IPS DF 4.7 (cell line): ENCODE data around the gene TULP4.
"Not testable (repeated sequence)": the region's sequence is repeated elsewhere in the genome, so short reads cannot be mapped to it uniquely, and the experiment has no call there.

Experiments used
- DNase-seq: peaks from one replicate; pipeline ENCODE4 v3.0.0-alpha.2; 2013; ENCODE audit warnings: low spot score; ENCODE audit errors: extremely low read depth

The TULP4 gene

DNA sequence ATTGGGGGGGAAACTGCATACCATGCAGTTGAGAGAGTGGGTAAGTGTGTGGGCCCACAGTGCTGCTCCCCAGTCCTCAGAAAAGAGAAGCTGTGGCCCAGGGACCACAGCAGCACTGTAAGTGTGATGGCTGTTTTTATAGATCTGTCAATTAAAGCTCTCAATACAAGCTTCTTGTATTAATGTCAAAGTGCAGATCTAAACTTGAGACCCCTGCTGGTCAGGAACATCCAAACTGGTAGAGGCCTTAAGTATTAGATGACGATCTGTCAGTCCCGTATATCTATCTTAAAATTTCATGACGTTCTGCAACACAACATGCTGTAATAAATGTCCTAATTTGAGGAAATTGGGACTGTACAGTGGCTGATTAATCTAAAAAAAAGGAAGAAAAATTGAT lies 74.8 kb downstream of the TULP4 start:
- DNase-seq, result no peak

DNA sequence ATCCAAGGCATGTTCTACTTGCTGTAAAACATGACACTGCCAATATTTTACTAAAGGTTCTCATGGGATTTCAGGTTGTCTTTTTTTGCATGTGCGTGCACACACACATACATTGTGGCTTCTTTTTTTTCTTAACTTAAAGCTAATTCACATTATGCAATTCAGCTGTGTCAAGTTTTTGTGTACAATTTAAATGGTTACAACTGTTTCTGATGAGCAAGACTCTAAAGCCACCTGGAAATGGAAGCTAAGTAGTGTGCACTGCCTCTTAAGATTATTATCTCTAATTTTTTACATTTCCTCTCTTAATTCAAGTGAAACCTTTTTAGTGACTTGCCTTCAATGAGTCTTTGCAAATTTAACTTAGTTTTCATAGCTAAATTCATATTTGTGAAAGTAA lies 75.3 kb downstream of the TULP4 start:
- DNase-seq, result no peak

DNA sequence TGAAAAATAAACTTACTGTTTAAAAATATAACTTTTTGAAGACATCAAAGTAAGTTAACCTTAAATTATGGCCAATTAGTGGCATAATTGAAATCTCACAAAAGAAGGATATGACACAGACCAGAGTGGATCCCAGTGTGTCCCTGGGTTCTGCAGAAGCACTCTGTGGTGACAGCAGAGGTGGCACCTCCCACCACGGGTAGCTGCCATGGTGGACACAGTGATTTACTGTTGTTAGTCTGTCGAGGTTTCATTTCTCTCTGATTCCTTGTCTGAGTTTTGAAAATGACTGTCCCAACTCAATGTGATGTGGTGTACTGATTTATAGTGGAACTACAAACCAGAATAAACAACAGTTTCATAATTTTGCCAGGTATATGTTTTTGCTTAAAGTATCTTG lies 76.5 kb downstream of the TULP4 start:
- DNase-seq, result no peak

DNA sequence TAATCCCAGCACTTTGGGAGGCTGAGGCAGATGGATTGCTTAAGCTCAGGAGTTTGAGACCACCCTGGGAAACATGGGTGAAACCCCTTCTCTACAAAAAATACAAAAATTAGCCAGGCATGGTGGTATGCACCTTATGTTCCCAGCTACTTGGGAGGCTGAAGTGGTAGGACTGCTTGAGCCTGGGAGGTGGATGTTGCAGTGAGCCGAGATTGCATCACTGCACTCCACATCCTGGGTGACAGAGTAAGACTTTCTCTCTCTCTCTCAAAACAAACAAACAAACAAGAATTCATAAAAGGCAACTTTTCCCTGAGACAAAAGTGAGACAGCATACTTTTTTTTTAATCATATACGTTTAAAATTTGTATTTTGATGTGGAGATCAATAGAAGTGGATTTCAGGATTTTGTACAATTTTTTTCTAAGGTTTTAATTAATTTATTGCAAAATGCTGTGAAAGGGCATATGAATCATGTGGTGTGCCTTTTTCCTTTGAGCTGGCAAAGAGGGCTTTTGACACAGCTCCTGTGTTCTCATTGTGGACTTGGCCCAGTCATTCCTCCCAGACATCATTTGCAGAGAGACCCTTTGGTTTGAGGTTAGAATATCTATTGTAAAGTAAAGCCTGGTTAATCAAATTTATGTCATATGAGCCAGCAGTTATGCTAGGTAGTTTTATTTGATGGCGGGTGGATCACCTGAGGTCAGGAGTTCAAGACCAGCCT lies 77.1 kb downstream of the TULP4 start:
- DNase-seq, result no peak

DNA sequence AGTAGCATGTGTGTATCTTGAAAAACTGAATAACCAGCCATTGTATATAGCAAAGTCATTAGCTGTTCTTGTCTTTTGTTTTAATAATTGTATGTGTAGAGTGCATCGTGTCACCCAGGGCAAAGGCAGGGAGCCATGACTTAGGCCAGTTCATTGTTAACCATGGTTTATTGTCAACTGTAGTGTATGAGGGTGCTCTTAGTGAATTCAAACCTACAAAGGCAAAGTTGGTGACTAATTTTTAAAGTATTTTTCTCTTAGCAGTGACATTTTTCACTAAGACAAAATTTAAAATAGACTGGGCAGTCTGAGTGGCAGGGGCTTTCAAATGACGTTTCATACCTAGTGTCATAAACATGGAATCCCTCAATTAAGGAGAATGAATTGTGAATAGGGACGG lies 79.0 kb downstream of the TULP4 start:
- no peak for DNase-seq

DNA sequence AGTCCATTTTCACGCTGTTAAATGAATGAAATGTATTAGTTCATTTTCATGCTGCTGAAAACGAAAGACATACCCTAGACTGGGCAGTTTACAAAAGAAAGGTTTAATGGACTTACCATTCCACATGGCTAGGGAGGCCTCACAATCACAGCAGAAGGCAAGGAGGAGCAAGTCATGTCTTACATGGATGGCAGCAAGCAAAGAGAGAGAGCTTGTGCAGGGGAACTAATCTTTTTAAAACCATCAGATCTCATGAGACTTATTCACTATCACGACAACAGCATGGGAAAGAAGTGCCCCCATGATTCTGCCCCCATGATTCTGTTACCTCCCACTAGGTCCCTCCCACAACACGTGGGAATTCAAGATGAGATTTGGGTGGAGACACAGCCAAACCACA lies 79.7 kb downstream of the TULP4 start:
- DNase-seq, result not testable (repeated sequence)

DNA sequence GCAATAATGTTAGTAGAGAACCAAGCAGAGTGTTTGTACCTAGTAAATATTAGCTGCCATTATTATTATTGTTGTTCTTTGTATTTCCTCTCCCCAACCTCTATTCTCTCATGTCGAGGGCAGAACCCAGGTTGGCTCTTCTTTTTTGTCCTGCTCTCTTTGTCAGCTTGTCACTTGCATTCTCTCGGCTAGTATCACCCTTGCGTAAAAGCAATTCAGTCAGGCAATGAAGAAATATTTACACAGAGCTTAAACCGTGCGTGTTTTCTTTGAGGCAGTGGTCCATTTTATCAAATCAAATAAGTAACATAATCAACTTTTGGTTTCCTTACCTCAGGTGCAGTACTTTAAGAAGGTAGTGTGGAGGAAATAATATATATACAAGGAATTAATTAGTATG lies 83.9 kb downstream of the TULP4 start:
- DNase-seq, result no peak

DNA sequence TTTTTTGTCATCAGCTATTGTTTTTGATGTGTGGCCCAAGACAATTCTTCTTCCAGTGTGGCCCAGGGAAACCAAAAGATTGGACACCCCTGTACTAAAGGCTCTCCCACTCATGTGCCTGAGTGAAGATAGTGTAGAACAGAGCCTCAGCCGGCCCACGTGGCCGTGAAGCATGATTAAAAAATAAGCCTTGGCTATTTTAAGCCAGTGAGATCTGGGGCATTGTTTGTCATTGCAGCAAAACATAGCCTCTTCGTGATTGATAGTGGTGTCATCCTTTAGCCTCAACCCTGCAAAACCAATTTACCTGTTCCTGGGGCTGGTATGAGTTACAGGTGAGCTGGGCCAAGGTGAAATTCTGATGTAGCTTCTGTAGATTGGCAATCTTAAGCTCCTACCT lies 85.3 kb downstream of the TULP4 start:
- DNase-seq, result no peak

DNA sequence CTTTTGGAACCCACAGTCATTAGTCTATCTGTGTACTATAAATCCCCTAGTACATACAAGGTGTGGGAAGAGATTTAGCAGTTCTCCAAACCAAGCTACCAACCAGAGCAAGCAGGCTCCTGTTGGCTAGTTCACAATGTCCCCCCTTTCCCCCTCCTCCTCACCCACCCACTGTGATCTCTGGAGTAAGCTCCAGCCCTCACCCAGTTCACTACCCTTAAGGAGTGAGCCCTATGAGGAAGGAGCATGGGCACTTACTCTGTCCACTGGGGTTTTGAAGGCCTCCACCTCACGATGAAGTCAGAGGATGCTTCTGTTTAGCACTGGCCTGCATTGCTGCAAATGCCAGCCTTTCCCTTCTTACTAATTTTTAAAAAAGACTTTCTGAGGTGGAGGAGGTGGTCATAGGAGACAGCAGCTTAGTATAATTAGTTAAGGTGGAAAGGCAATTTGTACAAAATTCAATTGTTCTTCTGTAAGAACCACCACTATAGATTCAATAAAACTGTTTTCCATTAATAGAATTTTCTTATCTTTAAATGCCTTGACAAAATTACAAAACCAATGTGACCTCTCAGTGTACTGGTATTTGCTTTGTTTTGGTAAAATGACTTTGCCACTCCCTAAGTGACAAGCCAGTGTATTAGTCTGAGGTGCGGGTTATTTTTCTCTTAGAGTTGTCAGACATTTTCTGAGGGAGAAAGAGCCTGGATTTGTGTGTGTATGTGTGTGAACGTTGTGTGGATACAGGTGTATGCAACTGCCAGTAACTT lies 86.2 kb downstream of the TULP4 start:
- DNase-seq, result no peak

DNA sequence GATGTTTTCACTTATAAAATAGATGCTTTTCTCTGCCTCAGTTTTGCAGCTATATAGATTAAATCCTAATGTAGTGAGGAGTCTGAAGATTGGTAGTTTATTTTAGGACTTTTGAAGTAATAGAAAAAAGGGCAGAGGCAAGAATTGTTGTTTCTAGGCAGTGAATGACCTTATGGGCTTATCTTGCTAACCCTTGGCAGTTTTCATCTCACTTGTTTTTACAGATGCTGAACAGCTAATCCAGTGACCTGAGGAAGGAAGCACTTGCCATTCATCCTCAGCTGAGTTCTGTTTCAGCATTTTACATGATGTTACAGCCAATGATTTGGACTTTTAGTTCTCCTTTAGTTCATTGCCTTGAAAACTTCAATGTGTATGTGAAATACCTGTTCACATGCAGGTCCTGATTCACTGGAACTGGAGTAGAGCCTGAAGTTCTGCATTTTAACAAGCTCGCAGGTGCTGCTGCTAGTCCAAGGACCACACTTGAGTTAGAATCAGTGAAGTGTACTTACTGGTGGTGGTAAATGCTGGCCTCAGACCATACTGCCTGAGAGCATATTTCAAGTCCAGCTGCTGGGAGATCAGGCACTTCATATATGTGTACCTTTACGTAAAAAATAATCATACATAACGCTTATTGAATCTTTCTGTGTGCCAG lies 86.9 kb downstream of the TULP4 start:
- DNase-seq, result no peak

DNA sequence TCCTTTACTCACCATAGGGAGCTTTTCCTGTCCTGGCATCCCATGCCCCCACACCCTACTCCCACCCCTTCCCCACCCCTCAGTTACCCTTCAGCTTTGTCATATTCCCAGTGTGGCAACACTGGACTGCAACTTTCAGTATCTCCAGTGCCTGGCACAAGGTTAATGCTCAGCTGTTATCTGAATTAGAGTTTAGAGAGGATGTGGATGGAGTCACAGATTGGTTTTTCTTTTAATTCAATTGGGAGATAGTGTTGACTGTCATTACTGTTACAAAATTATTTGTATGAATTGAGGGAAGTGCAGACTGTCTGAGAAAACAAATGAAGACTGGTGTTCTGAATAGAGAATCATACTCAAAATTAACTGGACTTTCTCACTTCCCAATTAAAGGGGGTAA lies 89.9 kb downstream of the TULP4 start:
- no peak for DNase-seq

DNA sequence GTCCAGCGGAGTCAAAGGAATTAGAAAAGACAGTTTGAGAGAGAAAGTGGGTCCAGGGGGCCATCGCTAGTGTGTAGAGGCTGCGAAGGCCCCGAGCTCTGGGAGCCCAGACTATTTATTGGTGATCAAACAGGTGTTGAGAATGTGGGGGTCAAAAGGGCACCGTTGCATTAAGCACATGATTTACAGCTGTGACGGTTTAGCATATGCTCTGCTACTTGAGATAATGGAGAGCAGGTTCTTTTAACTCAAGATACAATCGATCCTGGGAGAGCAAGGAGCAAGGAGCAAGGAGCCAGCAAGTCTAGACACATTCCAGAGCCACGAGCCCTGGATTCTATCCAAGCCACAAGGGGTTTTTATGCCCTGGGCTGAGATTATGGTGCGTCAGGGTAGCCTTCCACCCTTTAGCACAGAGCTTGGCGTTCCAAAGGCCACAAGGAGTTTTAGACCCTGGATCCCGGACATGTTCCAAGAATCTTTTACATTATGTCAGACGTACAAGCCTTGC lies 93.1 kb downstream of the TULP4 start:
- not testable (repeated sequence) for DNase-seq

DNA sequence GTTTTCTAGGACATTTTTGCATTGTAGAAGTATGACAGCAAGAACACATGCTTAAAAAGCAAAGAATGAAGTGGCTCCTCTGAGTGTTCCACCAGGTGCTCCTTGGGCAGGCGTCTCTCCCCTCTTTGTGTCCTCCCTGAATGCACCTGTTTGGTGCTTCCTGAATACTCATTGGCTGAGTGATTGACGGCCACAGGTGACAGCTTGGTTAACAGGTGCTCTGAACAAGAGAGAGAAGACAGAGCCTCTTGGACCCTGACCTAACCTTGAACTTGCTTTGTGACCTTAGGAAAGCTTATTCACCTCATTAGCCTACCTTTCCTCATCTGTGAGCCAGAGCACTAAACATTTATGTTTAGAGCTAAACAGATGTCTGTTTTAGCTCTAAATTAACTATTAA lies 93.7 kb downstream of the TULP4 start:
- no peak for DNase-seq

DNA sequence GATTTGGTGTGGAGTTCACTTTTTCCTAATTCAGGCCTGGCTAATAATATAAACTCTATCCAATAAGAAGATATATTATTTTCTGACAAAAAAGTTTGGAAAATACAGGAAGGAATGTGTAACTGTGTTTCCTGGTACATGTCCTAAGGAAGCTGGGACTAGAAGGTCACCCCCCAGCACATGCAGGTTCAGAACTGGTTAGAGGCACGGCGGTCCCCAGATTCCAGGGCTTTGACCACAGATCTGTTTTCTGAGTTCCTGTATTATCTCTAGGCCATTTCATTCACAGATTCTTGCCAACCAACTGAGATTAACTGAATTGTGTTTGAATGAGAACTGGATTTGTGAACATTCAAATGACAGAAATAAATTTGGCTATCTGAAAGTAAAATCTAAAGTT lies 94.5 kb downstream of the TULP4 start:
- DNase-seq, result no peak

DNA sequence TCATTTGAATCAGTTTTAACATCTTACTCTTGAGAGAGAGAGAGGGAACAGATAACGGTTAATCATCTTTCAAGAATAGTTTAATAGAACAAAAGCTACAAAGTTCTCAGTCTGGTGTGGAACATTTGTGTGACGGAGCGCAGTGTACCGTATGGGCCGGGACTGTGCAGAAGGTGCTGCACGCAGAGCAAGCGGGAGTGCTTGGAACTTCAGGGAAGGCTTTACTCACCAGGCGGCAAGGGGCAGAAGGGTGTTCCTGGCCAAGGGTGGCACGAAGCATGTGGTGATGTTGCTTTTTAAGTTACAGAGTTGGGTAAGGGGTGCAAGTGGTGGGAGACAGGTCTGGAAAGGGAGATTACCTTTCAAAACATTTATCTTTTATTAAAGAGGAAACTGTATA lies 95.7 kb downstream of the TULP4 start:
- no peak for DNase-seq

DNA sequence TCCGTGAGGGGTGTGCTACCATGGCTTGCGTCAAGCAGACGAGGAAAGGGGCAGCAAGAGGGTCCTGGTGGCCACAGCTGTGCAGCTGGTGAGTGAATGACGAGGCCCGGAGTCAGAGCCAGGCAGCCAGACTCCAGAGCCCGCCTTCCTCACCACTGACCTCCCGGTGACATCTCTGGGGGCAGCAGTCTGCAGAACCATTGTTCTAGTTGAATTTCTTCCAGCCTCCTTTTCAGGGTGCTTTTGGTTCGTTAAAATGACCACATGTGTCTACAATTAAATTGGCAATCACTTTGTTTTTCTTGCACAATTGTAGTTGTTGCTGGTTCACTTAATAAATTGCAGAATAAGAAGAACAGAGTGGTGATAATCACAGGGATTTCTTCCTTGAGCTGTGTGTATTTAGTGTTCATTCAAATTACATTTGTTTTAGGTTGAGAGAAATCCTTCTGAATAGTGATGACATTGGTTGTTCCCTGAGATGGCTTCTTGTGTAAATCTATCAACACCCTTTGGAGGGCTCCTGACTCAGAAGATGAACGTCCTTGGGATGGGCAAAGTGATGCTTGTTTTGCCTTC lies 96.4 kb downstream of the TULP4 start:
- DNase-seq, result no peak

DNA sequence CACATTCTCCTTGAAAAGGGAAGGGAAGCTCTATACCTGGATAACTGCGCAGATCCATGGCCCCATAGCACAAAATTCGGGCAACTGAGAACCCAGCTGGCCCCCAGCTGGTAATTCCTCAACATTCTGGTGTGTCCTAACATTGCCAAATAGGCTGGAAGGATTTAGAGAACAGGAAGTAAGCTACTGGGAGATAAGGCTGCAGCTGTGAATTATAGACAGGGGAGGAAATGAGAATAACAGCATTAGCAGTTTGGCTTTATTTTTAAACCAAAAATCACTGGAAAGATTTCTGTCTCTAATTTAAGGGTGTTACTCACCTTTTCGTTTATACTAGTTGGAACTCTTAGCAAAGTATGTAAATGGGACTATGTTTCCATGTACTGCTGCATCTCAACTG lies 97.2 kb downstream of the TULP4 start:
- no peak for DNase-seq

DNA sequence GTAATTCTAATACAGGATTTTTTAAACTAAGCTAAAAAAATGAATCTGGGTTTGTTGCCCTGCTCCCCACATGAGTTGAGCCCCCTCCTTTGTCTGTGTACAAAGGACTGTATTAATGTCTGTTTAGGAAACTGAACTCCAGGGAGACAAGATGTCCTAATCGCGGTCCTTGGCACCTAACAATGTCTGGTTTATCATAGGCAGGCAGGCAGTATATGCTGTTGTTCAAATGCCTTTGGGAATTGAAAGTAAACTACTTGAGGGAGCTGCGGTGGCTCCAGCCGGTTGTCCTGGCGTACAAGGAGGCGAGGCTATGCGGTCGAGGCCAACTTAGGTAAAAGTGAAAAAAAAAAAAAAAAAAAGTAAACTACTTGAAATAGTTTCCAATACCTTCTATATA lies 98.5 kb downstream of the TULP4 start:
- DNase-seq, result no peak

DNA sequence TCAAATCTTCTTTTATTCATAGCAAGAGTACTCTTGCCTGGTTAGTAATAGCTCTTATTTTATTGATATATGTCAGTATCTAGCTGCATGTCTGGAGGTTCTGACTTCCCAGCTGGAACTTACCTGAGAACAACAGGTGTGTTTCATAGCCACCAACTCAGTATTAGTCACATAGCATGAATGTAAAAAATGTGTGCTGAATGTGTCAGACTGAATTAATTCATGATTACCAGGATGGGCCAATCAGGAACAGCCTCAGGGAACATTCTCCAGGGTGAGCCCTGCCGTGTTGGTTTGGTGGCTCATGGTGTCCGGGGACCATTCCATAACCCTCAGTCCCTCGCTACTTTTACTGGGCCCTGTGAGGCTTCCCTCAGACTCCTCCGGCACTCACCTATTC lies 99.7 kb downstream of the TULP4 start:
- no peak for DNase-seq

DNA sequence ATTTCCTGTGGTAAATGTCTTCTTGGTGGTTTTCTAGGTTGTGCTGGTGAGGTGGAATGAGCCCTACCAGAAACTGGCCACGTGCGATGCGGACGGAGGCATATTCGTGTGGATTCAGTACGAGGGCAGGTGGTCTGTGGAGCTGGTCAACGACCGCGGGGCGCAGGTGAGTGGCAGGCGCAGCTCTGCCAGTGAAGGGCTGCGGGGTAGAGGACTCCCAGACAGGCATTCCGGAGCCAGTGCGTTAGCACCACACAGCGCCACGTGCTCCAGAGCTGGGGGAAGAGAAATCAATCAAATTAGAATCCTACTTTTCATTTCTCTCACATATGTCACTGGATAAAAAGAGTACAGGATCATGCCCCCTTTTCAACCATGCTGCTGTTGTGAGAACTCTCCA lies 100.8 kb downstream of the TULP4 start:
- no peak for DNase-seq

DNA sequence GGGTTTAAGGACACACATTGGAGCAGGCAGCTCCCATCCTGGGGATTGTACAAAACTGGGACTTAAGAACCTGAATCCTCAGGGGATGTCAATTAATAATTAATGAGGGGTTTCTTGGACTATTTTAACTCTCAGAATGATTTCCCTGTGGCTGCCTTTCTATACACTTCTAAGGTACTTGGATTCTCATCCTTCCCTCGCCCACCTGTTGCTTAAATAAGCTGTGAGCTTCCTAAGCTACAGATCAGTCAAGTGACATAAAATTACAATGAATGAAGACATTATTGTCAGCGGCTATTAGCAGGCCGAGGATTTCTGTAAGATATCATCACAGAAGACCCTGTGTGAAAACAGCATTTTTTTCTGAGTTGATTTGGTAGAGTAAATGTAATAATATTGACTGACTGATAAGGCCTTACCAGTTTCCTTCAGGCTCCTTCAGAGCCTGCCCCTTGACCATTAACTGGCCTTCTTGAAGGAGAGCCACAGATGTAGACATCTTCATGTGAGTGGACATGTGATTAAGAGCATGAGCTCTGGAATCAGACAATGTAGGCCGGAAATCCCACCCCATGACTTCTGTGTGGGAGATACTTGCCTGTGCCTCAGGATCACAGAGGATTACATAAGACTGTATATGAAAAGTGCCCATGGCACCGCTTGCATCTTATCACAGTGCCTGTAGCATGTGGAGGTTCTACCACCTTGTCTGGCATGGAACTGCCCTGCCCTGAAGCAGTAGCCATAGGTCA lies 101.7 kb downstream of the TULP4 start:
- DNase-seq, result no peak
